ENCODE data around the gene RNF208.

The RNF208 gene

GRCh38 chr9:137266585-137267453 lies 44.8 kb upstream of the RNF208 start:
- Histone ChIP-seq H3K9me3 (ENCODE audit: control insufficient read depth, insufficient read depth, low read length) (no peaks in the 10 kb centered on the region), H3K36me3 (ENCODE audit: control insufficient read depth, low read length) (peaks cover 72% of the 10 kb centered on the region), H3K4me3 (ENCODE audit: low read length) (peak overlapping the region; percentile 75), H4K20me1 (ENCODE audit: control insufficient read depth, insufficient read depth, low read depth, low read length) (no peaks in the 10 kb centered on the region), H3K79me2 (ENCODE audit: control insufficient read depth, low read length) (peaks cover 47% of the 10 kb centered on the region), H3K4me2 (ENCODE audit: low read length) (peak overlapping the region; percentile 98), H3K27ac (ENCODE audit: low read depth, low read length) (peak overlapping the region; percentile 84), H3F3A (ENCODE audit: control insufficient read depth, insufficient read depth) (peaks cover 25% of the 10 kb centered on the region), H3K27me3 (ENCODE audit: control insufficient read depth, low read length) (no peaks in the 10 kb centered on the region), H3K9me2 (replicated peaks; ENCODE audit: control insufficient read depth, low read length) (no peaks in the 10 kb centered on the region), H3K4me1 (ENCODE audit: control insufficient read depth, low read length) (peaks cover 61% of the 10 kb centered on the region)
- TF ChIP-seq CTCF (IDR thresholded peaks at IDR 0.05; ENCODE audit: low read depth, low read length, poor library complexity, severe bottlenecking) (no peak), EZH2phosphoT487 (IDR thresholded peaks at IDR 0.05; ENCODE audit: borderline replicate concordance, low read length) (no peak)

DNA sequence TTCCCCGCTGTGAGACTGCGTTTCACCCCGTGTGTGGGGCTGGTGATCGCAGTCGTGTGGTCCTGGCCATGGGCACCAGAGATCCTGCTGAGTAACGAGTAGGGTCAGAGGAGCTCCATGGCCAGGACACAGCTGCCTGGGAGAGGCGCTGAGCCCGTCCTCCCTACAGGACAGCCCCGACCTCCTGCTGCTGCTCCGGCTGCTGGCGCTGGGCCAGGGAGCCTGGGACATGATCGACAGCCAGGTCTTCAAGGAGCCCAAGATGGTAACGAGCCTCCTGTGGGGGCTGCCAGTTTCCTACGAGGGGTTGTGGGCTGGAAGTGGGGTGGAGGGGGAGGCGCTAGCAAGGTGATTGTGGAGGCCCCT lies 44.1 kb upstream of the RNF208 start:
- Histone ChIP-seq H3K4me3 (ENCODE audit: low read length) (no peak overlapping the region), H3K9me2 (replicated peaks; ENCODE audit: control insufficient read depth, low read length) (no peaks in the 10 kb centered on the region), H3K4me1 (ENCODE audit: control insufficient read depth, low read length) (peaks cover 54% of the 10 kb centered on the region), H3K4me2 (ENCODE audit: low read length) (peak overlapping the region; percentile 98), H3K36me3 (ENCODE audit: control insufficient read depth, low read length) (peaks cover 68% of the 10 kb centered on the region), H3K27me3 (ENCODE audit: control insufficient read depth, low read length) (no peaks in the 10 kb centered on the region), H3F3A (ENCODE audit: control insufficient read depth, insufficient read depth) (peaks cover 25% of the 10 kb centered on the region), H4K20me1 (ENCODE audit: control insufficient read depth, insufficient read depth, low read depth, low read length) (no peaks in the 10 kb centered on the region), H3K9me3 (ENCODE audit: control insufficient read depth, insufficient read depth, low read length) (no peaks in the 10 kb centered on the region), H3K27ac (ENCODE audit: low read depth, low read length) (no peak overlapping the region), H3K79me2 (ENCODE audit: control insufficient read depth, low read length) (peaks cover 43% of the 10 kb centered on the region)
- TF ChIP-seq EZH2phosphoT487 (IDR thresholded peaks at IDR 0.05; ENCODE audit: borderline replicate concordance, low read length): no peak
- no peak for TF ChIP-seq CTCF (IDR thresholded peaks at IDR 0.05; ENCODE audit: low read depth, low read length, poor library complexity, severe bottlenecking)

GRCh38 chr9:137265496-137266161 lies 43.6 kb upstream of the RNF208 start:
- H4K20me1 ChIP-seq (ENCODE audit: control insufficient read depth, insufficient read depth, low read depth, low read length): no peaks in the 10 kb centered on the region
- H3K9me3 ChIP-seq (ENCODE audit: control insufficient read depth, insufficient read depth, low read length): no peaks in the 10 kb centered on the region
- H3K27me3 ChIP-seq (ENCODE audit: control insufficient read depth, low read length): no peaks in the 10 kb centered on the region
- H3K79me2 ChIP-seq (ENCODE audit: control insufficient read depth, low read length): peaks cover 39% of the 10 kb centered on the region
- H3K4me1 ChIP-seq (ENCODE audit: control insufficient read depth, low read length): peaks cover 49% of the 10 kb centered on the region
- TF ChIP-seq CTCF (IDR thresholded peaks at IDR 0.05; ENCODE audit: low read depth, low read length, poor library complexity, severe bottlenecking) (no peak), EZH2phosphoT487 (IDR thresholded peaks at IDR 0.05; ENCODE audit: borderline replicate concordance, low read length) (no peak)
- peaks cover 25% of the 10 kb centered on the region for H3F3A ChIP-seq (ENCODE audit: control insufficient read depth, insufficient read depth)
- peaks cover 63% of the 10 kb centered on the region for H3K36me3 ChIP-seq (ENCODE audit: control insufficient read depth, low read length)
- no peaks in the 10 kb centered on the region for H3K9me2 ChIP-seq (replicated peaks; ENCODE audit: control insufficient read depth, low read length)
- no peak overlapping the region for H3K4me3 ChIP-seq (ENCODE audit: low read length)
- no peak overlapping the region for H3K27ac ChIP-seq (ENCODE audit: low read depth, low read length)
- H3K4me2 ChIP-seq (ENCODE audit: low read length): no peak overlapping the region

Measured in DOHH2 (cell line).